Mesenchymal stem cell (in vitro differentiated cells and primary cell): ENCODE results near the gene ACP6.

ENCODE experiments used
- DNase-seq: peaks from one replicate; pipeline ENCODE4 v3.0.0-alpha.2; 2013
- H2AFZ ChIP-seq: one replicate; pipeline ENCODE4 v1.6.1; 2013; ENCODE audit warnings: low read depth, mild to moderate bottlenecking, control low read depth, inconsistent platforms, low read length, moderate library complexity
- H2AK5ac ChIP-seq: 2 replicates; pipeline ENCODE4 v1.6.1; 2013; ENCODE audit warnings: low read length, moderate library complexity, mild to moderate bottlenecking, inconsistent platforms; ENCODE audit not compliant: severe bottlenecking
- H2BK120ac ChIP-seq: one replicate; pipeline ENCODE4 v1.6.1; 2013; ENCODE audit warnings: low read depth, mild to moderate bottlenecking, inconsistent platforms, low read length, moderate library complexity
- H2BK12ac ChIP-seq, 2 experiments: one replicate each; pipeline ENCODE4 v1.6.1; 2013; ENCODE audit warnings: inconsistent platforms in 2 of 2, low read length in 2 of 2, mild to moderate bottlenecking in 2 of 2, moderate library complexity in 2 of 2, control low read depth in 1 of 2
- H2BK15ac ChIP-seq: one replicate; pipeline ENCODE4 v1.6.1; 2013; ENCODE audit warnings: mild to moderate bottlenecking, low read depth, inconsistent platforms; ENCODE audit not compliant: poor library complexity, severe bottlenecking
- H2BK5ac ChIP-seq: 2 replicates; pipeline ENCODE4 v1.6.1; 2013; ENCODE audit warnings: low read depth, mild to moderate bottlenecking, low read length, control low read depth, inconsistent platforms; ENCODE audit not compliant: poor library complexity, severe bottlenecking
- H3K14ac ChIP-seq, 2 experiments: one replicate each; pipeline ENCODE4 v1.6.1; 2013; ENCODE audit warnings: inconsistent platforms in 2 of 2, low read length in 2 of 2, control low read depth in 1 of 2, mild to moderate bottlenecking in 1 of 2, moderate library complexity in 1 of 2
- H3K18ac ChIP-seq, 2 experiments: one replicate each; pipeline ENCODE4 v1.6.1; 2013; ENCODE audit warnings: inconsistent platforms in 2 of 2, low read length in 2 of 2, control low read depth in 1 of 2, low read depth in 1 of 2, mild to moderate bottlenecking in 1 of 2
- H3K23ac ChIP-seq, 2 experiments: one replicate each; pipeline ENCODE4 v1.6.1; 2013; ENCODE audit warnings: inconsistent platforms in 2 of 2, low read length in 2 of 2, mild to moderate bottlenecking in 2 of 2, moderate library complexity in 2 of 2, control low read depth in 1 of 2
- H3K27ac ChIP-seq: 2 replicates; pipeline ENCODE4 v1.5.1; 2013; ENCODE audit warnings: mild to moderate bottlenecking, moderate library complexity, low read length, control low read depth, inconsistent platforms; ENCODE audit not compliant: poor library complexity, severe bottlenecking
- H3K27me3 ChIP-seq, 2 experiments: 2 replicates each; pipeline versions ENCODE4 v1.6.1 to v1.7.0; 2013; ENCODE audit warnings: low read length in 2 of 2, mild to moderate bottlenecking in 2 of 2, moderate library complexity in 2 of 2, control low read depth in 1 of 2, inconsistent platforms in 1 of 2; ENCODE audit not compliant: control insufficient read depth in 1 of 2, insufficient read depth in 1 of 2
- H3K36me3 ChIP-seq, 2 experiments: 2 replicates each; pipeline versions ENCODE4 v1.6.1 to v1.7.0; 2013; ENCODE audit warnings: low read length in 2 of 2, control low read depth in 1 of 2, inconsistent platforms in 1 of 2, low read depth in 1 of 2, mild to moderate bottlenecking in 1 of 2; ENCODE audit not compliant: insufficient read depth in 2 of 2, control insufficient read depth in 1 of 2
- H3K4ac ChIP-seq, 2 experiments: one replicate each; pipeline ENCODE4 v1.6.1; 2013; ENCODE audit warnings: inconsistent platforms in 2 of 2, low read length in 2 of 2, mild to moderate bottlenecking in 2 of 2, moderate library complexity in 2 of 2, control low read depth in 1 of 2, low read depth in 1 of 2
- H3K4me1 ChIP-seq: 2 replicates; pipeline ENCODE4 v1.6.1; 2013; ENCODE audit warnings: low read depth, low read length, control low read depth; ENCODE audit not compliant: control insufficient read depth, insufficient read depth
- H3K4me2 ChIP-seq: 2 replicates; pipeline ENCODE4 v1.6.1; 2013; ENCODE audit warnings: low read length, mild to moderate bottlenecking, inconsistent platforms; ENCODE audit not compliant: poor library complexity, severe bottlenecking
- H3K4me3 ChIP-seq, 2 experiments: 2 replicates each; pipeline versions ENCODE4 v1.5.1 to v1.7.0; 2013; ENCODE audit warnings: low read length in 2 of 2, mild to moderate bottlenecking in 2 of 2, control low read depth in 1 of 2, low read depth in 1 of 2; ENCODE audit not compliant: insufficient read depth in 1 of 2
- H3K79me1 ChIP-seq: replicated peaks from 2 replicates; pipeline ENCODE4 v1.6.1; 2013; ENCODE audit warnings: mild to moderate bottlenecking, control low read depth, low read length, inconsistent platforms; ENCODE audit not compliant: poor library complexity, severe bottlenecking
- H3K9ac ChIP-seq: 2 replicates; pipeline ENCODE4 v1.7.0; 2013; ENCODE audit warnings: mild to moderate bottlenecking, low read length, moderate library complexity
- H3K9me3 ChIP-seq: 2 replicates; pipeline ENCODE4 v1.7.0; 2013; ENCODE audit warnings: mild to moderate bottlenecking, low read length; ENCODE audit not compliant: control insufficient read depth
- H4K8ac ChIP-seq: one replicate; pipeline ENCODE4 v1.6.1; 2013; ENCODE audit warnings: inconsistent platforms, mild to moderate bottlenecking, low read length, moderate library complexity
- H4K91ac ChIP-seq: one replicate; pipeline ENCODE4 v1.6.1; 2013; ENCODE audit warnings: mild to moderate bottlenecking, low read length, inconsistent platforms
- WGBS: methylation state at CpG from one replicate; pipeline ENCODE4 v1.1.7; 2013; ENCODE audit warnings: mixed read lengths; 5-methylcytosine and 5-hydroxymethylcytosine counted together

The ACP6 gene

DNA sequence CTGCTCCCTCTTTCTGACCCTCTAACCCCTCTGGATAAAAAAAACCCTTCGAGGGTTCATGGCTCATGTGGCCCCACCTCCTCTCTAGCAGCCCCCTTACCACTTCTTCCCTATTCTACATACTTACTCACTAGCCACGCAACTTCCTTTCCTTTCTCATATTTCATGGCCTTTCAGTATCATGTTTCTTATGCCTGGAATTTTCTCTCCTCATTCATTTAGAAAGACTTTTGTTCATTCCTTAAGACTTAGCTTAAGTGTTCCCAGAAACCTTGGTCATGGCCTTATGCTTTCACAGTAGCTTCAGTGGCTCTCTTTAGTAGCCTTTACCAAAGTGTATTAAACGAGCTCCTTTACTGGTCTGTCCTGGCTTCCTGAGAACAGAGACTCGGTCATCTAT lies 6.1 kb downstream of the ACP6 start:
- Histone ChIP-seq H3K79me1 (peaks cover 29% of the 10 kb centered on the region), H3K36me3 (peaks cover 0 to 2% of the 10 kb centered on the region in 2 experiments), H2AFZ (no peak overlapping the region), H3K4ac (no peak overlapping the region), H2BK120ac (no peak overlapping the region), H3K4me3 (no peak overlapping the region), H4K8ac (no peak overlapping the region), H3K27ac (no peak overlapping the region), H2AK5ac (no peak overlapping the region), H3K14ac (no peak overlapping the region), H3K9me3 (peaks cover 6% of the 10 kb centered on the region), H3K4me2 (no peak overlapping the region), H3K9ac (no peak overlapping the region), H2BK15ac (no peak overlapping the region), H3K23ac (no peak overlapping the region), H4K91ac (no peak overlapping the region), H2BK5ac (no peak overlapping the region), H3K27me3 (no peaks in the 10 kb centered on the region), H3K4me1 (no peaks in the 10 kb centered on the region), H2BK12ac (no peak overlapping the region), H3K18ac (no peak overlapping the region)
- WGBS, result 80% methylated on average over 4 of the region's 4 CpGs
- DNase-seq, result no peak

DNA sequence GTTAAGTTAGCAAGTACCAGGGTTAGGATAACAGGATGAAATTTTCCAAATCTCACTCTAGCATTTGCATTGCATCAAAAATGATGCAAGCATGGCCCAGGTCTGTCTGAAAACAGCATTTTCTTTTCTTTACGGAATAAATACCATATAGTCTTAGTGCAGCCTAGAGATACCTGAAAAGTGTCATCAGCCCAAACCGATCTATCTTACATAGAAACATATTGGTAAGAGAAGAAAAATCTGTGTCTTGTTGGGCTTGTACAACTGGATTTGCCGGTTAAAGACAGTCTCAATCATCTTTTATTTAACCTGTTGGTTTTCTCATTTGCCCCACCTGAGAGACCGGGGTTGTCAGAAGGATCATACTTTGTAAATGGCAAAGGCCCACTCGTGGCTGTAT lies 15.8 kb downstream of the ACP6 start:
- no peak overlapping the region for H4K91ac ChIP-seq
- WGBS, result 97% methylated on average over 3 of the region's 5 CpGs
- no peak overlapping the region for H2AFZ ChIP-seq
- no peak overlapping the region for H3K23ac ChIP-seq
- H3K27me3 ChIP-seq, result no peaks in the 10 kb centered on the region
- peaks cover 32 to 35% of the 10 kb centered on the region in 2 experiments for H3K36me3 ChIP-seq
- H3K79me1 ChIP-seq, result peaks cover 11% of the 10 kb centered on the region
- no peak overlapping the region for H3K4me3 ChIP-seq
- no peak overlapping the region for H3K27ac ChIP-seq
- H3K4me2 ChIP-seq, result no peak overlapping the region
- H2BK5ac ChIP-seq, result no peak overlapping the region
- H3K9ac ChIP-seq, result no peak overlapping the region
- H3K9me3 ChIP-seq, result no peaks in the 10 kb centered on the region
- H4K8ac ChIP-seq, result no peak overlapping the region
- no peak overlapping the region for H2BK120ac ChIP-seq
- no peak overlapping the region for H3K14ac ChIP-seq
- no peak overlapping the region for H2AK5ac ChIP-seq
- no peak overlapping the region for H3K18ac ChIP-seq
- no peak overlapping the region for H2BK12ac ChIP-seq
- H3K4me1 ChIP-seq, result peaks cover 6% of the 10 kb centered on the region
- no peak overlapping the region for H2BK15ac ChIP-seq
- no peak overlapping the region for H3K4ac ChIP-seq
- DNase-seq, result no peak

GRCh38 chr1:147652306-147652705 lies 18.0 kb downstream of the ACP6 start:
- WGBS, result 92% methylated on average over 3 of the region's 3 CpGs
- no peak overlapping the region for H3K18ac ChIP-seq

DNA sequence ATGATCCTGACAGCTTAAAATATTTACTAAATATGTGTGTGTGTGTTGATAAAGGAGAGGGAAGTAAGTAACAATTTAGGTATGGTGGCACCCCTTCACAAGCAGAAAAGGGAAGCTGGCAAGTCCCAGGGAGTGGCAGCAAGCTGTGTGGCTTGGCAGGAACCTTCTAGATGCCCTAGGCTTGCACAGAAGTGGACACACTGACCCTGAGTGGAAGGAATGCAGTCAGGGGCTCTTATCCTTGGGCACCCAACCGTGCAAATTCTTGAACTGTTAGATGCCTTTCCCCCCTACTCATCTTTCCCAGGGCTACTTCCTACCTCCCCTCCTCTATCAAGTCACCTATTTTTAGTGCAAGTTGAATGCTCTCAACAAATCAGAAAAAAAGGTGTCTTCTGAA lies 18.9 kb downstream of the ACP6 start:
- H4K91ac ChIP-seq, result no peak overlapping the region
- DNase-seq, result no peak
- WGBS, result 79% methylated on average over 1 of the region's 1 CpG

More at GRCh38 chr1:147652306-147652705, 18.0 kb downstream of the ACP6 start:
- no peak overlapping the region for H3K4me2 ChIP-seq
- no peak overlapping the region for H4K8ac ChIP-seq
- no peaks in the 10 kb centered on the region for H3K27me3 ChIP-seq
- H3K4me3 ChIP-seq, result no peak overlapping the region
- H3K4me1 ChIP-seq, result peaks cover 6% of the 10 kb centered on the region
- H2AFZ ChIP-seq, result no peak overlapping the region
- DNase-seq, result no peak
- no peaks in the 10 kb centered on the region for H3K79me1 ChIP-seq
- H2AK5ac ChIP-seq, result peak overlapping the region; percentile 83
- no peak overlapping the region for H3K9ac ChIP-seq
- no peaks in the 10 kb centered on the region for H3K9me3 ChIP-seq
- no peak overlapping the region for H3K14ac ChIP-seq
- peak overlapping the region; percentile 71 for H3K27ac ChIP-seq
- H2BK5ac ChIP-seq, result no peak overlapping the region
- H3K36me3 ChIP-seq, result peaks cover 40% of the 10 kb centered on the region in 2 experiments
- H3K23ac ChIP-seq, result no peak overlapping the region
- H2BK12ac ChIP-seq, result no peak overlapping the region
- no peak overlapping the region for H4K91ac ChIP-seq
- H2BK15ac ChIP-seq, result no peak overlapping the region
- no peak overlapping the region for H2BK120ac ChIP-seq
- no peak overlapping the region for H3K4ac ChIP-seq

More for the DNA sequence above, 18.9 kb downstream of the ACP6 start:
- Histone ChIP-seq H3K27me3 (no peaks in the 10 kb centered on the region), H3K27ac (peak overlapping the region; percentile 71), H3K79me1 (no peaks in the 10 kb centered on the region), H2AK5ac (no peak overlapping the region), H4K8ac (no peak overlapping the region), H3K18ac (no peak overlapping the region), H3K36me3 (peaks cover 40 to 43% of the 10 kb centered on the region in 2 experiments), H3K14ac (no peak overlapping the region), H3K4me3 (no peak overlapping the region), H3K9me3 (no peaks in the 10 kb centered on the region), H2BK120ac (no peak overlapping the region), H3K9ac (no peak overlapping the region), H2BK15ac (no peak overlapping the region), H2BK5ac (no peak overlapping the region), H2AFZ (no peak overlapping the region), H2BK12ac (no peak overlapping the region), H3K4ac (no peak overlapping the region), H3K23ac (no peak overlapping the region), H3K4me1 (peaks cover 6% of the 10 kb centered on the region), H3K4me2 (no peak overlapping the region)
